Thymus (tissue), 11 donors: Measurements from ENCODE around the gene UGP2. TPM values are rescaled to one million over a fixed set of nuclear protein-coding genes. Genes with fewer than 3 reads are reported as not detected.
"Not testable (repeated sequence)": the region's sequence is repeated elsewhere in the genome, so short reads cannot be mapped to it uniquely, and the experiment has no call there.

Source experiments
- DNase-seq, 9 donors: peaks; one replicate each; pipeline ENCODE4 v3.0.0-alpha.2; 2013; ENCODE audit warnings: low spot score in 9 of 9, low read depth in 6 of 9, missing footprints in 1 of 9
- H3K27ac ChIP-seq, 2 donors: one replicate each; pipeline ENCODE4 v1.5.1; 2013; ENCODE audit warnings: control low read depth in 1 of 2, low read depth in 1 of 2, low read length in 1 of 2, mild to moderate bottlenecking in 1 of 2, moderate library complexity in 1 of 2
- H3K27me3 ChIP-seq, 2 donors: one replicate each; pipeline ENCODE4 v1.5.1; 2013; ENCODE audit warnings: low read length in 1 of 2; ENCODE audit not compliant: control insufficient read depth in 2 of 2, insufficient read depth in 1 of 2
- H3K36me3 ChIP-seq, 2 donors: one replicate each; pipeline ENCODE4 v1.5.1; 2013; ENCODE audit warnings: low read length in 1 of 2, mild to moderate bottlenecking in 1 of 2, moderate library complexity in 1 of 2; ENCODE audit not compliant: control insufficient read depth in 2 of 2, insufficient read depth in 2 of 2
- H3K4me1 ChIP-seq, 2 donors: one replicate each; pipeline ENCODE4 v1.5.1; 2013; ENCODE audit warnings: low read length in 2 of 2; ENCODE audit not compliant: control insufficient read depth in 2 of 2, insufficient read depth in 2 of 2
- H3K4me3 ChIP-seq, 2 donors: one replicate each; pipeline ENCODE4 v1.5.1; 2013; ENCODE audit warnings: low read length in 2 of 2, control low read depth in 1 of 2, mild to moderate bottlenecking in 1 of 2
- H3K9me3 ChIP-seq, 2 donors: one replicate each; pipeline ENCODE4 v1.5.1; 2013; ENCODE audit warnings: low read length in 1 of 2, mild to moderate bottlenecking in 1 of 2; ENCODE audit not compliant: control insufficient read depth in 2 of 2, insufficient read depth in 1 of 2
- WGBS: extraction: QIAGEN DNeasy Blood & Tissue Kit; methylation state at CpG from one replicate; pipeline ENCODE4 v1.1.7; 2013; 5-methylcytosine and 5-hydroxymethylcytosine counted together
- polyA plus RNA-seq: library from polyadenylated mRNA; stranded (reverse); fragments of 200-250 nt; gene quantifications from one replicate; pipeline ENCODE4 v1.2.3, GENCODE V29; 2013
- total RNA-seq: library from RNA; stranded (reverse); fragments of 120-200 nt; gene quantifications from one replicate; pipeline ENCODE4 v1.2.4, GENCODE V29; 2013
- donor health status: healthy.

The UGP2 gene
- total and polyA plus RNA-seq, 2 donors: 199 to 221 TPM

GRCh38 chr2:63914311-63914710, 72.6 kb downstream of the UGP2 start:
- H3K9me3 ChIP-seq: no peaks in the 10 kb centered on the region
- no peak for DNase-seq
- no peaks in the 10 kb centered on the region for H3K4me1 ChIP-seq
- WGBS: 93% methylated on average over 1 of the region's 1 CpG
- H3K36me3 ChIP-seq: peaks cover 4 to 37% of the 10 kb centered on the region in 2 donors
- H3K4me3 ChIP-seq: no peak overlapping the region
- no peak overlapping the region for H3K27ac ChIP-seq
- no peaks in the 10 kb centered on the region for H3K27me3 ChIP-seq

DNA sequence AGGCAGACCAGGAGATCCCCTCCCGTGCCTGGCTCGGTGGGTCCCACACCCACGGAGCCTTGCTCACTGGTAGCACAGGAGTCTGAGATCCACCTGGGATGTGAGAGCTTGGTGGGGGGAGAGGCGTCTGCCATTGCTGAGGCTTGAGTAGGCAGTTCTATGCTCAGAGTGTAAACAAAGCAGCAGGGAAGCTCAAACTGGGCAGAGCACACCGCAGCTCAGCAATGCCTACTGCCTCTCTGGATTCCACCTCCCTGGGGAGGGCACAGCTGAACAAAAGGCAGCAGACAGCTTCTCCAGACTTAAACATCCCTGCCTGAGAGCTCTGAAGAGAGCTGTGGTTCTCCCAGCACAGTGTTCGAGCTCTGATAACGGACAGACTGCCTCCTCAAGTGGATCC, 85.1 kb downstream of the UGP2 start:
- H3K4me1 ChIP-seq: no peaks in the 10 kb centered on the region
- peaks cover 5 to 7% of the 10 kb centered on the region in 2 donors for H3K36me3 ChIP-seq
- H3K4me3 ChIP-seq: no peak overlapping the region
- no peak overlapping the region for H3K27ac ChIP-seq
- 98% methylated on average over 7 of the region's 7 CpGs for WGBS
- no peak for DNase-seq
- H3K9me3 ChIP-seq: no peaks in the 10 kb centered on the region
- H3K27me3 ChIP-seq: no peaks in the 10 kb centered on the region

- not testable (repeated sequence) for DNase-seq, H3K4me3 ChIP-seq, H3K4me1 ChIP-seq, H3K27ac ChIP-seq, H3K27me3 ChIP-seq, H3K9me3 ChIP-seq
- peaks cover 2 to 13% of the 10 kb centered on the region in 2 donors for H3K36me3 ChIP-seq
- 95% methylated on average over 4 of the region's 4 CpGs for WGBS
Observed at GRCh38 chr2:63932104-63932503, 90.4 kb downstream of the UGP2 start.

Other genes with a start within 250 kb of the UGP2 start
- gene VPS54, start 177.5 kb downstream of the UGP2 start, total RNA-seq: 21.2 TPM
- 24.1 TPM for gene VPS54, start 177.5 kb downstream of the UGP2 start, polyA plus RNA-seq